Measurements from ENCODE around the gene NMBR. TPM values are rescaled to one million over a fixed set of nuclear protein-coding genes. Genes with fewer than 3 reads are reported as not detected.

Gene NMBR
- total RNA-seq, 1 experiment from 2014 or later = not detected

GRCh38 chr6:142079130-142079529, 67.8 kb downstream of the NMBR start:
- Mint-ChIP-seq H3K27ac (0 out of 7 replicates have a peak overlapping the region, but pooled peaks of 1 of the 3 experiments have one; percentile 16), H3K4me1 (peaks cover 0 to 4% of the 10 kb centered on the region in 2 experiments; a peak in 2 of 4 replicates), H3K36me3 (ENCODE audit: insufficient read depth in 1 of 3, low read depth in 3 of 3) (no peaks in the 10 kb centered on the region), H3K27me3 (ENCODE audit: low read depth) (no peaks in the 10 kb centered on the region), H3K9me3 (no peaks in the 10 kb centered on the region), H3K4me3 (no peak overlapping the region)
- Histone ChIP-seq H3K56ac (ENCODE audit: insufficient read length, low read depth, low read length) (no peak overlapping the region), H3K27me3 (ENCODE audit: insufficient read depth, low read length) (no peaks in the 10 kb centered on the region), H2BK120ac (ENCODE audit: low read depth, low read length, poor library complexity, severe bottlenecking) (no peak overlapping the region), H3K9me3 (ENCODE audit: control insufficient read depth, low read depth, low read length) (no peaks in the 10 kb centered on the region), H3K18ac (ENCODE audit: insufficient read length, low read depth, low read length) (no peak overlapping the region), H3T11ph (ENCODE audit: low read length) (no peak overlapping the region), H2BK5ac (ENCODE audit: insufficient read length, low read length) (no peak overlapping the region), H2BK12ac (ENCODE audit: insufficient read length, low read depth, low read length) (no peak overlapping the region), H2BK15ac (ENCODE audit: low read depth, low read length) (no peak overlapping the region), H4K5ac (ENCODE audit: insufficient read length, low read depth, low read length) (no peak overlapping the region), H3K79me2 (ENCODE audit: insufficient read depth, low read length) (no peaks in the 10 kb centered on the region), H3K4me1 (ENCODE audit: insufficient read depth, low read length) (peaks cover 2% of the 10 kb centered on the region; the same call in 1 of the 2 replicates), H3K4ac (ENCODE audit: low read depth, low read length) (no peak overlapping the region), H4K20me1 (ENCODE audit: control insufficient read depth, insufficient read depth, insufficient read length) (no peaks in the 10 kb centered on the region), H3K9ac (ENCODE audit: extremely low read depth, insufficient read length, low read length) (no peak overlapping the region), H2BK20ac (ENCODE audit: low read depth, low read length, poor library complexity, severe bottlenecking) (no peak overlapping the region), H4K8ac (replicated peaks; ENCODE audit: insufficient read length, low read depth, low read length) (no peak overlapping the region), H3K14ac (ENCODE audit: insufficient read depth, low read length) (no peak overlapping the region), H3K79me1 (ENCODE audit: insufficient read depth, low read depth, low read length, poor library complexity, severe bottlenecking) (no peaks in the 10 kb centered on the region), H3K27ac (ENCODE audit: insufficient read length, low read depth, low read length) (no peak overlapping the region), H3K4me2 (ENCODE audit: insufficient read depth, insufficient read length, low read length) (no peak overlapping the region), H2AK5ac (ENCODE audit: insufficient read length, low read length) (no peak overlapping the region), H3K23ac (ENCODE audit: insufficient read length, low read depth, low read length) (no peak overlapping the region), H4K91ac (ENCODE audit: insufficient read length, low read depth, low read length) (no peak overlapping the region), H2AFZ (ENCODE audit: low read length) (no peak overlapping the region), H3K23me2 (ENCODE audit: insufficient read length, low read depth, low read length, poor library complexity, severe bottlenecking) (no peaks in the 10 kb centered on the region)
- no peak for TF ChIP-seq CTCF (conservative IDR thresholded peaks at IDR 0.05)
- DNase-seq = no peak

All from H9 (cell line).